Activated naive CD4-positive, alpha-beta T cell treated with anti-CD3 and anti-CD28 coated beads, Interleukin-2, amount 50 U/mL, for 24 hours (primary cell): ENCODE measurements around the gene STRBP.
"Not testable (repeated sequence)": the region's sequence is repeated elsewhere in the genome, so short reads cannot be mapped to it uniquely, and the experiment has no call there.

Experiments used
- H3K27ac Mint-ChIP-seq: one replicate; pipeline ENCODE4 v1.8.0; 2021; ENCODE audit warnings: mild to moderate bottlenecking, mixed read lengths
- H3K27me3 Mint-ChIP-seq: one replicate; pipeline ENCODE4 v1.8.0; 2021; ENCODE audit warnings: mixed read lengths
- H3K36me3 Mint-ChIP-seq: one replicate; pipeline ENCODE4 v1.8.0; 2021; ENCODE audit warnings: mixed read lengths
- H3K4me1 Mint-ChIP-seq: one replicate; pipeline ENCODE4 v1.8.0; 2021; ENCODE audit warnings: mixed read lengths
- H3K4me3 Mint-ChIP-seq: one replicate; pipeline ENCODE4 v1.8.0; 2021; ENCODE audit warnings: mild to moderate bottlenecking, mixed read lengths
- H3K9me3 Mint-ChIP-seq: one replicate; pipeline ENCODE4 v1.8.0; 2021; ENCODE audit warnings: mixed read lengths

STRBP gene

GRCh38 chr9:123201083-123201482, 67.3 kb downstream of the STRBP start:
- Mint-ChIP-seq H3K4me3 (no peak overlapping the region), H3K36me3 (peaks cover 12% of the 10 kb centered on the region), H3K9me3 (no peaks in the 10 kb centered on the region), H3K4me1 (no peaks in the 10 kb centered on the region), H3K27me3 (no peaks in the 10 kb centered on the region), H3K27ac (no peak overlapping the region)

GRCh38 chr9:123200469-123200868, 67.9 kb downstream of the STRBP start:
- not testable (repeated sequence) for H3K4me1 Mint-ChIP-seq, H3K4me3 Mint-ChIP-seq, H3K27me3 Mint-ChIP-seq, H3K27ac Mint-ChIP-seq, H3K9me3 Mint-ChIP-seq
- H3K36me3 Mint-ChIP-seq = peaks cover 12% of the 10 kb centered on the region

GRCh38 chr9:123196124-123196523, 72.3 kb downstream of the STRBP start:
- no peak overlapping the region for H3K4me3 Mint-ChIP-seq
- H3K36me3 Mint-ChIP-seq = peaks cover 4% of the 10 kb centered on the region
- H3K27me3 Mint-ChIP-seq = no peaks in the 10 kb centered on the region
- no peaks in the 10 kb centered on the region for H3K9me3 Mint-ChIP-seq
- no peaks in the 10 kb centered on the region for H3K4me1 Mint-ChIP-seq
- H3K27ac Mint-ChIP-seq = no peak overlapping the region

- Mint-ChIP-seq H3K4me1 (no peaks in the 10 kb centered on the region), H3K4me3 (no peak overlapping the region), H3K36me3 (peaks cover 4% of the 10 kb centered on the region), H3K27ac (no peak overlapping the region), H3K27me3 (no peaks in the 10 kb centered on the region), H3K9me3 (no peaks in the 10 kb centered on the region)
Measured at GRCh38 chr9:123194023-123194422, 74.4 kb downstream of the STRBP start.

GRCh38 chr9:123191680-123192079, 76.7 kb downstream of the STRBP start:
- Mint-ChIP-seq H3K4me3 (no peak overlapping the region), H3K36me3 (peaks cover 6% of the 10 kb centered on the region), H3K4me1 (peaks cover 8% of the 10 kb centered on the region), H3K27me3 (no peaks in the 10 kb centered on the region), H3K27ac (no peak overlapping the region), H3K9me3 (no peaks in the 10 kb centered on the region)

GRCh38 chr9:123191260-123191659, 77.1 kb downstream of the STRBP start:
- no peaks in the 10 kb centered on the region for H3K9me3 Mint-ChIP-seq
- H3K27me3 Mint-ChIP-seq = no peaks in the 10 kb centered on the region
- H3K36me3 Mint-ChIP-seq = peaks cover 6% of the 10 kb centered on the region
- H3K4me1 Mint-ChIP-seq = peaks cover 8% of the 10 kb centered on the region
- H3K27ac Mint-ChIP-seq = no peak overlapping the region
- H3K4me3 Mint-ChIP-seq = no peak overlapping the region

- Mint-ChIP-seq H3K9me3 (no peaks in the 10 kb centered on the region), H3K27ac (no peak overlapping the region), H3K36me3 (peaks cover 9% of the 10 kb centered on the region), H3K4me3 (no peak overlapping the region), H3K27me3 (no peaks in the 10 kb centered on the region), H3K4me1 (peaks cover 8% of the 10 kb centered on the region)
Measured at GRCh38 chr9:123187131-123187530, 81.3 kb downstream of the STRBP start.

- not testable (repeated sequence) for H3K27ac Mint-ChIP-seq, H3K4me1 Mint-ChIP-seq, H3K4me3 Mint-ChIP-seq, H3K36me3 Mint-ChIP-seq, H3K9me3 Mint-ChIP-seq, H3K27me3 Mint-ChIP-seq
Measured at GRCh38 chr9:123186029-123186428, 82.4 kb downstream of the STRBP start.

GRCh38 chr9:123176949-123177348, 91.4 kb downstream of the STRBP start:
- Mint-ChIP-seq H3K4me3 (no peak overlapping the region), H3K36me3 (peaks cover 26% of the 10 kb centered on the region), H3K27me3 (no peaks in the 10 kb centered on the region), H3K4me1 (peaks cover 8% of the 10 kb centered on the region), H3K27ac (no peak overlapping the region), H3K9me3 (no peaks in the 10 kb centered on the region)

GRCh38 chr9:123175854-123176629, 92.3 kb downstream of the STRBP start:
- H3K4me1 Mint-ChIP-seq = peaks cover 8% of the 10 kb centered on the region
- no peak overlapping the region for H3K4me3 Mint-ChIP-seq
- H3K27me3 Mint-ChIP-seq = no peaks in the 10 kb centered on the region
- H3K36me3 Mint-ChIP-seq = peaks cover 29% of the 10 kb centered on the region
- no peak overlapping the region for H3K27ac Mint-ChIP-seq
- no peaks in the 10 kb centered on the region for H3K9me3 Mint-ChIP-seq

- H3K27ac Mint-ChIP-seq = no peak overlapping the region
- no peaks in the 10 kb centered on the region for H3K27me3 Mint-ChIP-seq
- no peak overlapping the region for H3K4me3 Mint-ChIP-seq
Measured at GRCh38 chr9:123174887-123175518, 93.4 kb downstream of the STRBP start.

GRCh38 chr9:123174079-123174478, 94.3 kb downstream of the STRBP start:
- peaks cover 29% of the 10 kb centered on the region for H3K36me3 Mint-ChIP-seq

More at GRCh38 chr9:123174887-123175518, 93.4 kb downstream of the STRBP start:
- no peaks in the 10 kb centered on the region for H3K9me3 Mint-ChIP-seq
- peaks cover 8% of the 10 kb centered on the region for H3K4me1 Mint-ChIP-seq
- peaks cover 27% of the 10 kb centered on the region for H3K36me3 Mint-ChIP-seq

GRCh38 chr9:123169926-123170325, 98.5 kb downstream of the STRBP start:
- H3K9me3 Mint-ChIP-seq = no peaks in the 10 kb centered on the region
- peaks cover 18% of the 10 kb centered on the region for H3K36me3 Mint-ChIP-seq
- no peak overlapping the region for H3K4me3 Mint-ChIP-seq
- H3K27ac Mint-ChIP-seq = no peak overlapping the region
- no peaks in the 10 kb centered on the region for H3K27me3 Mint-ChIP-seq
- H3K4me1 Mint-ChIP-seq = peaks cover 5% of the 10 kb centered on the region

More at GRCh38 chr9:123174079-123174478, 94.3 kb downstream of the STRBP start:
- Mint-ChIP-seq H3K4me3 (no peak overlapping the region), H3K9me3 (no peaks in the 10 kb centered on the region), H3K4me1 (peaks cover 8% of the 10 kb centered on the region), H3K27me3 (no peaks in the 10 kb centered on the region), H3K27ac (no peak overlapping the region)

GRCh38 chr9:123168586-123168985, 99.8 kb downstream of the STRBP start:
- H3K27me3 Mint-ChIP-seq = no peaks in the 10 kb centered on the region
- peaks cover 14% of the 10 kb centered on the region for H3K36me3 Mint-ChIP-seq
- H3K27ac Mint-ChIP-seq = no peak overlapping the region
- H3K4me1 Mint-ChIP-seq = peaks cover 5% of the 10 kb centered on the region
- no peak overlapping the region for H3K4me3 Mint-ChIP-seq
- no peaks in the 10 kb centered on the region for H3K9me3 Mint-ChIP-seq

- H3K4me1 Mint-ChIP-seq = peaks cover 5% of the 10 kb centered on the region
- no peaks in the 10 kb centered on the region for H3K27me3 Mint-ChIP-seq
- H3K4me3 Mint-ChIP-seq = no peak overlapping the region
- H3K9me3 Mint-ChIP-seq = no peaks in the 10 kb centered on the region
- H3K36me3 Mint-ChIP-seq = peaks cover 17% of the 10 kb centered on the region
- H3K27ac Mint-ChIP-seq = no peak overlapping the region
Measured at GRCh38 chr9:123167474-123167873, 100.9 kb downstream of the STRBP start.

- Mint-ChIP-seq H3K9me3 (no peaks in the 10 kb centered on the region), H3K4me1 (peaks cover 5% of the 10 kb centered on the region), H3K36me3 (peaks cover 12% of the 10 kb centered on the region), H3K27ac (no peak overlapping the region), H3K4me3 (no peak overlapping the region), H3K27me3 (no peaks in the 10 kb centered on the region)
Measured at GRCh38 chr9:123165813-123166212, 102.6 kb downstream of the STRBP start.
